Testis (tissue), 3 donors: ENCODE data around the gene SYVN1. TPM values are rescaled to one million over a fixed set of nuclear protein-coding genes. Genes with fewer than 3 reads are reported as not detected.

Experiments
- DNase-seq: peaks from one replicate; pipeline ENCODE4 v3.0.0-alpha.2; 2019
- H3K27ac ChIP-seq, 2 donors: fragments of 200-600 bp; sonication (generic); one replicate each; pipeline ENCODE4 v1.5.1; 2019
- H3K27me3 ChIP-seq: fragments of 200-600 bp; sonication (generic); one replicate; pipeline ENCODE4 v1.5.1; 2019
- H3K36me3 ChIP-seq: fragments of 200-600 bp; sonication (generic); one replicate; pipeline ENCODE4 v1.5.1; 2017; ENCODE audit warnings: low read depth; ENCODE audit errors: missing control alignments
- H3K4me1 ChIP-seq: fragments of 200-600 bp; sonication (generic); one replicate; pipeline ENCODE4 v1.5.1; 2019
- H3K4me3 ChIP-seq, 2 donors: fragments of 200-600 bp; sonication (generic); one replicate each; pipeline ENCODE4 v1.5.1; 2017 to 2019
- H3K9me3 ChIP-seq: fragments of 200-600 bp; sonication (generic); one replicate; pipeline ENCODE4 v1.5.1; 2017
- CTCF ChIP-seq, 3 experiments: fragments of 450-650 bp in 2 of 3; fragments of 200-600 bp in 1 of 3; sonication (generic) in 1 of 3; IDR thresholded peaks; one replicate each; pipeline ENCODE4 v1.5.1; 2016 to 2019; ENCODE audit warnings: antibody characterized with exemption in 3 of 3, mild to moderate bottlenecking in 2 of 3, moderate library complexity in 1 of 3
- POLR2A ChIP-seq: fragments of 450-650 bp; IDR thresholded peaks from one replicate; pipeline ENCODE4 v1.6.1; 2017; ENCODE audit warnings: antibody characterized with exemption, mild to moderate bottlenecking, moderate library complexity
- WGBS, 2 donors: methylation state at CpG; one replicate each; pipeline ENCODE4 v1.1.5; 2018; 5-methylcytosine and 5-hydroxymethylcytosine counted together
- intact Hi-C: fragments of 100-400 bp; cut with DNase I; formaldehyde crosslinking; loops from one replicate; pipeline ENCODE4 v1.15.1; 2023; ENCODE audit warnings: low total_unique reads
- microRNA-seq, 2 donors: library from miRNA; unstranded; fragments of <30 nt; microRNA quantifications; one replicate each; pipeline ENCODE4, GENCODE V29; 2016; ENCODE audit warnings: borderline number of aligned reads in 2 of 2, borderline replicate concordance in 1 of 2
- polyA plus RNA-seq: library from polyadenylated mRNA; stranded (reverse); fragments of 350-450 nt; fragmentation: Illumina TruSeq; extraction: RNeasy Lipid Tissue Mini Kit (QIAGEN cat#74804); gene quantifications from one replicate; pipeline ENCODE4 v1.2.3, GENCODE V29; 2014; ENCODE audit warnings: low read depth, low replicate concordance; ENCODE audit not compliant: insufficient read depth
- small RNA-seq, 2 donors: library from RNA; depleted of rRNA; stranded (forward); fragments of <200 nt; gene quantifications; one replicate each; pipeline ENCODE3, GENCODE V24; 2016
- total RNA-seq, 2 donors: library from RNA; depleted of rRNA; stranded (reverse); fragments of >200 nt; gene quantifications; one replicate each; pipeline ENCODE4 v1.2.3, GENCODE V29; 2016

The SYVN1 gene
- total and polyA plus RNA-seq, 3 donors from 2014 or later: 62.0 to 87.2 (median 67.4) TPM

DNA sequence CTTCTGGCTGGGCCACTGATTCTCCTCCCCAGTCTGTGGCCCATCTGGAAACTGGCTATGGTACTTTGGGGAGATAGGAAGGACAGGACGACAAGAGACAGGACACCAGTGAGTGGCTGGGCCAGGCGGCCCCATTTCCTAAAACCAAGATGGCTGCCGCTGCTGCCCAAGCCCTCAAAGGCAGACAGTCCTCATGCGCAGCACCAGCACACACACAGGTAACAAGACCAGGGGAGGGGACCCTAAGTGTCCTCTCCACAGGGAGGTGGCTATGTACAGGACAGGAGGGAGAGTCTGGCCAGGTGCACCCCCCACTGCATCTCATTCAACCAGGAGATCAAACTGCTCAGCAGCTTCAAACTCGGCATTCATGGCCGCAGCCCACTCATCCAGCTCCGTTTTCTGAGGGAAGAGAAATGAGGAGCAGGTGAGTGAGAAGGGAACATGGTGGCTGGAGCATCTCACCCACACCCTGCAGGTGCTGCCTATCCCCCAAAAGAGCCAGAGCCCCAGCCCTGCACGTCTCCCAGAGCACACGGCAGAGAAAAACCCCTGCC, 55.5 kb downstream of the SYVN1 start:
- TF ChIP-seq POLR2A (no peak), CTCF (IDR thresholded peaks at IDR 0.05) (no peak)
- intact Hi-C loops: no loop called here
- DNase-seq: no peak
- H3K4me1 ChIP-seq: no peaks in the 10 kb centered on the region
- H3K4me3 ChIP-seq: no peak overlapping the region
- H3K27me3 ChIP-seq: no peaks in the 10 kb centered on the region
- WGBS, 2 donors: 77 to 89% methylated on average over 8 to 9 of the region's 9 CpGs
- no peak overlapping the region for H3K27ac ChIP-seq
- H3K9me3 ChIP-seq: no peaks in the 10 kb centered on the region
- no peaks in the 10 kb centered on the region for H3K36me3 ChIP-seq

- peak; percentile 37 for DNase-seq
- WGBS, 2 donors: 56 to 77% methylated on average over 3 of the region's 3 CpGs
- H3K9me3 ChIP-seq: no peaks in the 10 kb centered on the region
- H3K27me3 ChIP-seq: no peaks in the 10 kb centered on the region
- TF ChIP-seq CTCF (IDR thresholded peaks at IDR 0.05) (peak; percentile 23 to 55 (median 51)), POLR2A (no peak)
- no peak overlapping the region for H3K27ac ChIP-seq
- H3K36me3 ChIP-seq: no peaks in the 10 kb centered on the region
- no peaks in the 10 kb centered on the region for H3K4me1 ChIP-seq
- intact Hi-C loops: no loop called here
- H3K4me3 ChIP-seq: no peak overlapping the region
Observed at GRCh38 chr11:65078151-65078550, 56.2 kb downstream of the SYVN1 start.

GRCh38 chr11:65077451-65077850, 56.9 kb downstream of the SYVN1 start:
- intact Hi-C loops: no loop called here
- Histone ChIP-seq H3K9me3 (no peaks in the 10 kb centered on the region), H3K36me3 (no peaks in the 10 kb centered on the region), H3K27me3 (no peaks in the 10 kb centered on the region), H3K27ac (no peak overlapping the region), H3K4me3 (no peak overlapping the region), H3K4me1 (no peaks in the 10 kb centered on the region)
- no peak for DNase-seq
- WGBS, 2 donors: 65 to 73% methylated on average over 4 of the region's 4 CpGs
- TF ChIP-seq POLR2A (no peak), CTCF (IDR thresholded peaks at IDR 0.05) (no peak)

Small RNAs within 50 kb of the gene (microRNA-seq; reads per million reads assigned to microRNA genes)
- 0 reads per million in 2 donors for gene MIR6751

Small RNAs within 50 kb of the gene (small RNA-seq; reads per million reads assigned to genes)
- gene HIGD1AP10 (0 reads per million in 2 donors), gene PDCL2P2 (0 reads per million in 2 donors), gene RNU2-23P (0.09 to 0.47 reads per million in 2 donors)

Other genes starting within 250 kb of the SYVN1 start
- gene ATG2A, start 217.3 kb downstream of the SYVN1 start, total RNA-seq: 10 to 100 TPM; 51.1 to 56.1 TPM
- gene ATG2A, start 217.3 kb downstream of the SYVN1 start, polyA plus RNA-seq: 22.2 TPM
- 10 to 100 TPM; 19.4 to 26.2 TPM for gene PPP2R5B, start 209.8 kb downstream of the SYVN1 start, total RNA-seq
- gene PPP2R5B, start 209.8 kb downstream of the SYVN1 start, polyA plus RNA-seq: 9.9 TPM
- gene GPHA2, start 198.6 kb downstream of the SYVN1 start, total RNA-seq: 1 to 10 TPM; 7.0 to 9.4 TPM
- 6.9 TPM for gene GPHA2, start 198.6 kb downstream of the SYVN1 start, polyA plus RNA-seq
- gene MAJIN, start 162.4 kb downstream of the SYVN1 start, total RNA-seq: 10 to 100 TPM; 14.4 to 34.8 TPM
- 36.4 TPM for gene MAJIN, start 162.4 kb downstream of the SYVN1 start, polyA plus RNA-seq
- gene BATF2, start 137.5 kb downstream of the SYVN1 start, total RNA-seq: 1 to 10 TPM in 1 of 2 donors, under 1 TPM in 1; 0.94 to 1.5 TPM
- 2.7 TPM for gene BATF2, start 137.5 kb downstream of the SYVN1 start, polyA plus RNA-seq
- gene ARL2, start 120.4 kb downstream of the SYVN1 start, total RNA-seq: 100 to 1,000 TPM; 127 to 154 TPM
- 235 TPM for gene ARL2, start 120.4 kb downstream of the SYVN1 start, polyA plus RNA-seq
- 10 to 100 TPM; 17.0 to 22.5 TPM for gene SNX15, start 107.1 kb downstream of the SYVN1 start, total RNA-seq
- gene SNX15, start 107.1 kb downstream of the SYVN1 start, polyA plus RNA-seq: 15.6 TPM
- 10 to 100 TPM; 40.5 to 41.0 TPM for gene SAC3D1, start 93.3 kb downstream of the SYVN1 start, total RNA-seq
- gene SAC3D1, start 93.3 kb downstream of the SYVN1 start, polyA plus RNA-seq: 63.5 TPM
- 10 to 100 TPM; 16.5 to 18.1 TPM for gene NAALADL1, start 76.0 kb downstream of the SYVN1 start, total RNA-seq
- gene NAALADL1, start 76.0 kb downstream of the SYVN1 start, polyA plus RNA-seq: 16.0 TPM
- gene CDCA5, start 50.5 kb downstream of the SYVN1 start, total RNA-seq: 10 to 100 TPM; 28.5 to 50.9 TPM
- 93.3 TPM for gene CDCA5, start 50.5 kb downstream of the SYVN1 start, polyA plus RNA-seq
- 10 to 100 TPM; 52.7 to 57.2 TPM for gene ZFPL1, start 50.3 kb downstream of the SYVN1 start, total RNA-seq
- gene ZFPL1, start 50.3 kb downstream of the SYVN1 start, polyA plus RNA-seq: 70.6 TPM
- 100 to 1,000 TPM; 173 to 252 TPM for gene VPS51, start 38.3 kb downstream of the SYVN1 start, total RNA-seq
- 91.1 TPM for gene VPS51, start 38.3 kb downstream of the SYVN1 start, polyA plus RNA-seq
- 10 to 100 TPM; 42.0 to 49.6 TPM for gene TM7SF2, start 22.6 kb downstream of the SYVN1 start, total RNA-seq
- gene TM7SF2, start 22.6 kb downstream of the SYVN1 start, polyA plus RNA-seq: 36.4 TPM
- gene ZNHIT2, start 16.8 kb downstream of the SYVN1 start, total RNA-seq: 100 to 1,000 TPM in 1 of 2 donors, 10 to 100 TPM in 1; 64.2 to 119 TPM
- 47.3 TPM for gene ZNHIT2, start 16.8 kb downstream of the SYVN1 start, polyA plus RNA-seq
- 100 to 1,000 TPM; 441 to 583 TPM for gene FAU, start 12.4 kb downstream of the SYVN1 start, total RNA-seq
- 761 TPM for gene FAU, start 12.4 kb downstream of the SYVN1 start, polyA plus RNA-seq
- gene MRPL49, start 12.2 kb downstream of the SYVN1 start, total RNA-seq: 10 to 100 TPM; 82.8 to 87.7 TPM
- 53.9 TPM for gene MRPL49, start 12.2 kb downstream of the SYVN1 start, polyA plus RNA-seq
- gene SPDYC, start 35.7 kb upstream of the SYVN1 start, total RNA-seq: 1 to 10 TPM; 1.2 TPM
- 0.80 TPM for gene SPDYC, start 35.7 kb upstream of the SYVN1 start, polyA plus RNA-seq
- gene CAPN1, start 47.4 kb upstream of the SYVN1 start, total RNA-seq: 10 to 100 TPM; 36.2 to 85.3 TPM
- gene CAPN1, start 47.4 kb upstream of the SYVN1 start, polyA plus RNA-seq: 27.3 TPM
- gene POLA2, start 127.4 kb upstream of the SYVN1 start, total RNA-seq: 10 to 100 TPM; 24.2 to 27.6 TPM
- gene POLA2, start 127.4 kb upstream of the SYVN1 start, polyA plus RNA-seq: 21.9 TPM
- 1 to 10 TPM; 3.5 to 4.4 TPM for gene CDC42EP2, start 180.3 kb upstream of the SYVN1 start, total RNA-seq
- 5.1 TPM for gene CDC42EP2, start 180.3 kb upstream of the SYVN1 start, polyA plus RNA-seq
- gene DPF2, start 199.3 kb upstream of the SYVN1 start, total RNA-seq: 10 to 100 TPM; 86.8 to 91.2 TPM
- 94.5 TPM for gene DPF2, start 199.3 kb upstream of the SYVN1 start, polyA plus RNA-seq
- gene TIGD3, start 220.2 kb upstream of the SYVN1 start, total RNA-seq: 1 to 10 TPM; 5.3 to 7.6 TPM
- 7.1 TPM for gene TIGD3, start 220.2 kb upstream of the SYVN1 start, polyA plus RNA-seq
- gene SLC25A45, start 248.1 kb upstream of the SYVN1 start, total RNA-seq: 10 to 100 TPM; 10.1 to 10.6 TPM
- gene SLC25A45, start 248.1 kb upstream of the SYVN1 start, polyA plus RNA-seq: 8.0 TPM